HepG2 (cell line): Measurements from ENCODE around the gene CDC42SE2. TPM values are rescaled to one million over a fixed set of nuclear protein-coding genes. Genes with fewer than 3 reads are reported as not detected.

ENCODE experiments used
- ATAC-seq: fragments of 200-7000 bp; cut with Tn5 transposase; 3 replicates; pipeline ENCODE4 v1.9.1; 2020; ENCODE audit warnings: mild to moderate bottlenecking, moderate library complexity
- BruUV-seq: library from RNA; stranded (reverse); fragments of 400-500 nt; replicated peaks from 2 replicates; lab custom pipeline; 2021; lab: Mats Ljungman, UMichigan
- CTCF ChIA-PET: fragments of 300-600 bp; formaldehyde crosslinking; extraction: SDS; loops from one replicate; lab custom pipeline; 2021; ENCODE audit warnings: low total read pairs, inconsistent platforms, low intra/inter-chr PET ratio; lab: Yijun Ruan, JAX
- POLR2A ChIA-PET: fragments of 350-600 bp; sonication (Branson Sonifier 250); formaldehyde crosslinking; loops from one replicate; lab custom pipeline; 2020; ENCODE audit warnings: antibody characterized with exemption, inconsistent platforms; lab: Yijun Ruan, JAX
- DNase-seq: peaks from one replicate; pipeline ENCODE4 v3.0.0-alpha.2; 2015; ENCODE audit warnings: low spot score
- FAIRE-seq: peaks from 3 replicates; lab custom pipeline; 2011; peaks lifted over from hg19 to GRCh38; lab: Jason Lieb, UNC
- H2AFZ ChIP-seq: one replicate; pipeline ENCODE4 v1.6.1; 2011; ENCODE audit warnings: low read length, inconsistent platforms
- H3K27ac ChIP-seq: fragments of 300-600 bp; 3 replicates; pipeline ENCODE4 v1.8.0; 2011; ENCODE audit warnings: mixed run types, mild to moderate bottlenecking, mixed read lengths, low read length, inconsistent platforms; ENCODE audit not compliant: insufficient read depth; ENCODE audit errors: extremely low read length
- H3K27me3 ChIP-seq, 2 experiments: fragments of 200-600 bp in 1 of 2; 2 replicates in 1 of 2; 3 replicates in 1 of 2; pipeline versions ENCODE4 v1.6.0 to v1.8.0; 2011; ENCODE audit warnings: low read length in 2 of 2, mild to moderate bottlenecking in 2 of 2, moderate library complexity in 2 of 2, inconsistent platforms in 1 of 2; ENCODE audit not compliant: insufficient read depth in 2 of 2, control insufficient read depth in 1 of 2
- H3K36me3 ChIP-seq, 2 experiments: fragments of 200-600 bp in 1 of 2; replicated peaks in 1 of 2; 2 replicates in 1 of 2; 3 replicates in 1 of 2; pipeline versions ENCODE4 v1.5.1 to v1.8.0; 2011; ENCODE audit warnings: low read length in 2 of 2, inconsistent platforms in 1 of 2; ENCODE audit not compliant: insufficient read depth in 2 of 2, control insufficient read depth in 1 of 2
- H3K4me1 ChIP-seq: 2 replicates; pipeline ENCODE4 v1.5.1; 2012; ENCODE audit warnings: low read length, inconsistent platforms; ENCODE audit not compliant: insufficient read depth
- H3K4me2 ChIP-seq: 2 replicates; pipeline ENCODE4 v1.6.0; 2011; ENCODE audit warnings: low read depth, low read length, inconsistent platforms
- H3K4me3 ChIP-seq, 3 experiments: fragments of 200-600 bp in 1 of 3; sonication (generic), shearing (Covaris generic) in 1 of 3; replicated peaks in 1 of 3; 2 replicates each; pipeline ENCODE4 v1.5.1; 2011 to 2016; ENCODE audit warnings: low read length in 3 of 3, inconsistent platforms in 2 of 3, low read depth in 2 of 3, mild to moderate bottlenecking in 2 of 3, control low read depth in 1 of 3, mixed read lengths in 1 of 3; ENCODE audit not compliant: insufficient read depth in 1 of 3
- H3K79me2 ChIP-seq: one replicate; pipeline ENCODE4 v1.6.1; 2011; ENCODE audit warnings: low read length, inconsistent platforms; ENCODE audit not compliant: insufficient read depth
- H3K9ac ChIP-seq: 2 replicates; pipeline ENCODE4 v1.6.0; 2011; ENCODE audit warnings: mild to moderate bottlenecking, low read depth, low read length, inconsistent platforms; ENCODE audit not compliant: insufficient read depth
- H3K9me3 ChIP-seq: 2 replicates; pipeline ENCODE4 v1.5.1; 2012; ENCODE audit warnings: mild to moderate bottlenecking, low read length
- H4K20me1 ChIP-seq: 2 replicates; pipeline ENCODE4 v1.6.0; 2011; ENCODE audit warnings: inconsistent platforms, mild to moderate bottlenecking, low read length, moderate library complexity; ENCODE audit not compliant: insufficient read depth
- MAFF ChIP-seq: IDR thresholded peaks from 2 replicates; pipeline ENCODE4 v1.6.1; 2011; ENCODE audit warnings: low read depth, low read length, improper control_type of control experiment
- WGBS: methylation state at CpG from one replicate; pipeline ENCODE4 v1.1.6; 2017; ENCODE audit warnings: low lambda C conversion rate; 5-methylcytosine and 5-hydroxymethylcytosine counted together
- in situ Hi-C: cut with HindIII; loops from 2 replicates; pipeline ENCODE4 v1.10.0; 2017; ENCODE audit warnings: low pct_unique_long_range_greater_than_20kb; ENCODE audit not compliant: extremely low pct_ligation_motif_present
- intact Hi-C: fragments of 100-400 bp; cut with micrococcal nuclease; formaldehyde crosslinking; loops from one replicate; pipeline ENCODE4 v1.10.0; 2022; ENCODE audit not compliant: unreplicated experiment
- polyA plus RNA-seq, 8 experiments: library from polyadenylated mRNA; depleted of rRNA in 3 of 8; stranded (reverse) in 7 of 8; unstranded in 1 of 8; fragments of >200 nt; fragmentation: Illumina TruSeq in 4 of 8; extraction: Trizol in 4 of 8; gene quantifications; 2 replicates each; pipeline versions ENCODE4 v1.2.1 to v1.2.3, GENCODE V29; 2011 to 2016; ENCODE audit warnings: low read depth in 4 of 8, missing spikeins in 1 of 8, mixed read lengths in 1 of 8; ENCODE audit not compliant: insufficient read depth in 1 of 8
- total RNA-seq, 5 experiments: library from RNA; depleted of rRNA; stranded (reverse); fragments of >200 nt; fragmentation: Illumina TruSeq; extraction: Trizol; gene quantifications; 2 replicates each; pipeline ENCODE4 v1.2.3, GENCODE V29; 2016; ENCODE audit warnings: low read depth in 1 of 5
- TF ChIP-seq, protein P1 (sequence below): sonication (generic); formaldehyde crosslinking; IDR thresholded peaks from 2 replicates; pipeline ENCODE4 v1.9.0; 2022; ENCODE audit warnings: low read depth, missing genetic modification reagents
- TF ChIP-seq, protein P2 (sequence below): sonication (generic); formaldehyde crosslinking; IDR thresholded peaks from 2 replicates; pipeline ENCODE4 v1.5.0; 2020; ENCODE audit warnings: mild to moderate bottlenecking, missing genetic modification reagents, borderline replicate concordance

The CDC42SE2 gene
- total and polyA plus RNA-seq, 2 of the 13 experiments (the other 11 are each of a cell fraction or from before 2014, with no cell fraction given) = 19.6 to 25.0 TPM

DNA sequence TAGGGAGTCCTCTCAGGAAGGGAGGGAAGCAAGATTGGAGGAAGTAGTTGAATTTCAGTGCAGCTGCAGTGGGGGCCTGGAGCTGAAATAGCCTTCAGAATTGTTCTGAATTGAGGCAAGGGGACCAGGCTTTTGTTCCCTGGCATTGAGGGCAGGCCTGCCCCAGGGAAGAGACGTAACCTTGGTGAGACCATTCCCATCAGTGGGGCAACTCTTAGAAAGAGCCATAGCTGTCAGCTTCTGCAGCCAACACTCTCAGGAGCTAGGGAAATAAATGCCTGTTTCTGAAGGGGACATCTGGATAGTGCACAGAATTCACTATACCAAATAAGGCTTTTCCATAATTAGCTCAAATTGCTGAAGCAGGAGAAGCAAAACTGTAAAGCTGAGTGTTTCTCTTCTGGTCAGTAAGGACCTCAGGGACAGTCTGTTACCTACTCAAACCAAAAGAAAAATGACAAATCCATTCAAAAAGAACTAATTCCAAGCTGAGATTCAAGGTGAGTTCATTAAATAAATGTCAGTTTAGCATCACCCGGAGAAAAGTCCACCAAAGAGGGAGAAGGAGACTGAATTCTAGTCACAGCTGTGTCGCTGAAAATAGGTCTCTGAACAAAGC, 49.1 kb upstream of the CDC42SE2 start (continued):
- TF ChIP-seq, protein P1, sequence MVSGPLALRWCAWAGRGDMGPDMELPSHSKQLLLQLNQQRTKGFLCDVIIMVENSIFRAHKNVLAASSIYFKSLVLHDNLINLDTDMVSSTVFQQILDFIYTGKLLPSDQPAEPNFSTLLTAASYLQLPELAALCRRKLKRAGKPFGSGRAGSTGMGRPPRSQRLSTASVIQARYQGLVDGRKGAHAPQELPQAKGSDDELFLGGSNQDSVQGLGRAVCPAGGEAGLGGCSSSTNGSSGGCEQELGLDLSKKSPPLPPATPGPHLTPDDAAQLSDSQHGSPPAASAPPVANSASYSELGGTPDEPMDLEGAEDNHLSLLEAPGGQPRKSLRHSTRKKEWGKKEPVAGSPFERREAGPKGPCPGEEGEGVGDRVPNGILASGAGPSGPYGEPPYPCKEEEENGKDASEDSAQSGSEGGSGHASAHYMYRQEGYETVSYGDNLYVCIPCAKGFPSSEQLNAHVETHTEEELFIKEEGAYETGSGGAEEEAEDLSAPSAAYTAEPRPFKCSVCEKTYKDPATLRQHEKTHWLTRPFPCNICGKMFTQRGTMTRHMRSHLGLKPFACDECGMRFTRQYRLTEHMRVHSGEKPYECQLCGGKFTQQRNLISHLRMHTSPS (CRISPR knock-in tag) = no peak

DNA sequence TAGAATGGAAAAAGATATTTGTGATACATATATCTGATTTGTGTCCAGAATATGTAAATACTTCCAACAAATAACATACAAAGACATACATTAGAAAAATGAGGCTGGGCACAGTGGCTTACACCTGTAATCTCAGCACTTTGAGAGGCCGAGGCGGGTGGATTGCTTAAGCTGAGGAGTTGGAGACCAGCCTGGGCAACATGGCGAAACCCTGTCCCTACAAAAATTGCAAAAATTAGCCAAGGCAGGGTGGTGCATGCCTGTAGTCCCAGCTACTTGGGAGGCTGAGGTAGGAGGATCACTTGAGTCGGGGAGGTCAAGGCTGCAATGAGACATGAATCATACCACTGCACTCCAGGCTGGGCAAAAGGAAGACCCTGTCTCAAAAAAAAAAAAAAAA, 46.1 kb upstream of the CDC42SE2 start:
- 46% methylated on average over 4 of the region's 4 CpGs for WGBS
- Histone ChIP-seq H3K4me2 (no peak overlapping the region), H3K36me3 (no peaks in the 10 kb centered on the region), H3K4me3 (no peak overlapping the region), H3K9ac (no peak overlapping the region), H4K20me1 (no peaks in the 10 kb centered on the region), H3K4me1 (no peaks in the 10 kb centered on the region), H2AFZ (no peak overlapping the region), H3K27ac (no peak overlapping the region), H3K27me3 (no peaks in the 10 kb centered on the region), H3K79me2 (no peaks in the 10 kb centered on the region), H3K9me3 (no peaks in the 10 kb centered on the region)
- intact Hi-C loops (no loop called here), in situ Hi-C loops (no loop called here)
- ATAC-seq = no peak
- no peak for DNase-seq
- POLR2A ChIA-PET = no interaction called here
- TF ChIP-seq, protein P2, sequence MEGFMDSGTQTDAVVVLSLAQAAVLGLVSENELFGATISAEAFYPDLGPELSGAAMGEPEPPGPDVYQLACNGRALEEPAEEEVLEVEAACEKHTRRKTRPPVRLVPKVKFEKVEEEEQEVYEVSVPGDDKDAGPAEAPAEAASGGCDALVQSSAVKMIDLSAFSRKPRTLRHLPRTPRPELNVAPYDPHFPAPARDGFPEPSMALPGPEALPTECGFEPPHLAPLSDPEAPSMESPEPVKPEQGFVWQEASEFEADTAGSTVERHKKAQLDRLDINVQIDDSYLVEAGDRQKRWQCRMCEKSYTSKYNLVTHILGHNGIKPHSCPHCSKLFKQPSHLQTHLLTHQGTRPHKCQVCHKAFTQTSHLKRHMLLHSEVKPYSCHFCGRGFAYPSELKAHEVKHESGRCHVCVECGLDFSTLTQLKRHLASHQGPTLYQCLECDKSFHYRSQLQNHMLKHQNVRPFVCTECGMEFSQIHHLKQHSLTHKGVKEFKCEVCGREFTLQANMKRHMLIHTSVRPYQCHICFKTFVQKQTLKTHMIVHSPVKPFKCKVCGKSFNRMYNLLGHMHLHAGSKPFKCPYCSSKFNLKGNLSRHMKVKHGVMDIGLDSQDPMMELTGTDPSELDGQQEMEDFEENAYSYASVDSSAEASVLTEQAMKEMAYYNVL (CRISPR knock-in tag) = no peak
- no peak for TF ChIP-seq MAFF
- BruUV-seq = no TSS peak
- CTCF ChIA-PET = no interaction called here
- no peak for FAIRE-seq
